Measurements from ENCODE around the gene ZNF438. TPM values are rescaled to one million over a fixed set of nuclear protein-coding genes. Genes with fewer than 3 reads are reported as not detected.

Gene ZNF438
- total and polyA plus RNA-seq, 2 of the 13 experiments (the other 11 are each of a cell fraction or from before 2014, with no cell fraction given), result 0.75 to 0.83 TPM

- TF ChIP-seq ZNF513 (CRISPR knock-in tag; conservative IDR thresholded peaks at IDR 0.05) (no peak), SETDB1 (CRISPR knock-in tag; IDR thresholded peaks at IDR 0.05; ENCODE audit: borderline replicate concordance) (no peak), KDM4B (CRISPR knock-in tag; IDR thresholded peaks at IDR 0.05) (no peak), ZNF180 (CRISPR knock-in tag; IDR thresholded peaks at IDR 0.05; ENCODE audit: borderline replicate concordance, low read depth) (no peak), ZNF709 (CRISPR knock-in tag; IDR thresholded peaks at IDR 0.05) (peak; percentile 77; the same call in 1 of the 2 replicates), MEIS1 (CRISPR knock-in tag; IDR thresholded peaks at IDR 0.05; ENCODE audit: borderline replicate concordance) (peak; percentile 24; the same call in 1 of the 2 replicates), ZNF609 (CRISPR knock-in tag; IDR thresholded peaks at IDR 0.05; ENCODE audit: borderline replicate concordance) (no peak; the same call in 1 of the 2 replicates), ZNF232 (CRISPR knock-in tag; IDR thresholded peaks at IDR 0.05; ENCODE audit: borderline replicate concordance) (peak; percentile 88; the same call in 1 of the 2 replicates), RAD51 (IDR thresholded peaks at IDR 0.05; ENCODE audit: borderline replicate concordance) (no peak), ZBTB25 (CRISPR knock-in tag; IDR thresholded peaks at IDR 0.05) (no peak), ZKSCAN8 (CRISPR knock-in tag; IDR thresholded peaks at IDR 0.05; ENCODE audit: borderline replicate concordance) (no peak), SP140L (CRISPR knock-in tag; IDR thresholded peaks at IDR 0.05; ENCODE audit: borderline replicate concordance) (no peak), CC2D1A (CRISPR knock-in tag; IDR thresholded peaks at IDR 0.05) (no peak), SUZ12 (IDR thresholded peaks at IDR 0.05; ENCODE audit: low read depth, low read length) (no peak), TBP (CRISPR knock-in tag; IDR thresholded peaks at IDR 0.05) (no peak), NFE2L2 (IDR thresholded peaks at IDR 0.05; ENCODE audit: low read length) (no peak), SOX6 (IDR thresholded peaks at IDR 0.05) (no peak), SOX6 (CRISPR knock-in tag; IDR thresholded peaks at IDR 0.05) (peak; percentile 18; the same call in 1 of the 2 replicates), PTBP1 (IDR thresholded peaks at IDR 0.05; ENCODE audit: low read depth, low read length, poor library complexity, severe bottlenecking) (no peak), DDIT3 (CRISPR knock-in tag; IDR thresholded peaks at IDR 0.05) (no peak), ZNF160 (CRISPR knock-in tag; IDR thresholded peaks at IDR 0.05) (0 out of 2 replicates have a peak, but pooled peaks have one; percentile 34), TBX3 (IDR thresholded peaks at IDR 0.05; ENCODE audit: borderline replicate concordance) (no peak; the same call in 1 of the 2 replicates)
These were observed at the start of gene ZNF438 (continued) for GRCh38 chr10:31031558-31032257.

All from HepG2 (cell line).